ENCODE results near the gene FOXP1.

Gene FOXP1

GRCh38 chr3:71423151-71423906, 160.2 kb downstream of the FOXP1 start:
- ChIA-PET POLR2A (no interaction called here), CTCF (interaction anchor here (1.3 kb wide), 1 partner anchor 19 kb away, joined by 3 read pairs; no protein-coding TSS in a partner anchor)
- no peak for DNase-seq (ENCODE audit: extremely low spot score)
- TF ChIP-seq CTCF (IDR thresholded peaks at IDR 0.05; ENCODE audit: control extremely low read depth, extremely low read depth, low read depth, missing control alignments): no peak

- no peak for TF ChIP-seq CTCF (IDR thresholded peaks at IDR 0.05; ENCODE audit: control extremely low read depth, extremely low read depth, low read depth, missing control alignments)
- ChIA-PET POLR2A (interaction anchor here (0.7 kb wide), 1 partner anchor 35 kb away, joined by 3 read pairs; no protein-coding TSS in a partner anchor), CTCF (no interaction called here)
- peak; percentile 52 for DNase-seq (ENCODE audit: extremely low spot score)
Measured at GRCh38 chr3:71421820-71422566, 161.5 kb downstream of the FOXP1 start.

GRCh38 chr3:71421475-71421819, 162.1 kb downstream of the FOXP1 start:
- no peak for DNase-seq (ENCODE audit: extremely low spot score)
- POLR2A ChIA-PET: interaction anchor here (0.7 kb wide), 1 partner anchor 34 kb away, joined by 3 read pairs; no protein-coding TSS in a partner anchor
- CTCF ChIA-PET: no interaction called here
- TF ChIP-seq CTCF (IDR thresholded peaks at IDR 0.05; ENCODE audit: control extremely low read depth, extremely low read depth, low read depth, missing control alignments): no peak

GRCh38 chr3:71419369-71419768, 164.2 kb downstream of the FOXP1 start:
- CTCF ChIA-PET: no interaction called here
- POLR2A ChIA-PET: no interaction called here
- DNase-seq (ENCODE audit: extremely low spot score): no peak
- no peak for TF ChIP-seq CTCF (IDR thresholded peaks at IDR 0.05; ENCODE audit: control extremely low read depth, extremely low read depth, low read depth, missing control alignments)

GRCh38 chr3:71417791-71418190, 165.7 kb downstream of the FOXP1 start:
- ChIA-PET POLR2A (no interaction called here), CTCF (interaction anchor here (0.8 to 1.6 kb wide), 3 partner anchors 12 to 21 kb away, joined by 3 to 5 read pairs (median 3); no protein-coding TSS in a partner anchor)
- no peak for TF ChIP-seq CTCF (IDR thresholded peaks at IDR 0.05; ENCODE audit: control extremely low read depth, extremely low read depth, low read depth, missing control alignments)
- DNase-seq (ENCODE audit: extremely low spot score): no peak

- ChIA-PET POLR2A (no interaction called here), CTCF (interaction anchor here (1.0 kb wide), 1 partner anchor 13 kb away, joined by 5 read pairs; no protein-coding TSS in a partner anchor)
- TF ChIP-seq CTCF (IDR thresholded peaks at IDR 0.05; ENCODE audit: control extremely low read depth, extremely low read depth, low read depth, missing control alignments): no peak
- no peak for DNase-seq (ENCODE audit: extremely low spot score)
Measured at GRCh38 chr3:71416876-71417275, 166.7 kb downstream of the FOXP1 start.

Measured in GM10248 (cell line).